Ureter (tissue), 1 donor: ENCODE results near the gene VPS37C. TPM values are rescaled to one million over a fixed set of nuclear protein-coding genes. Genes with fewer than 3 reads are reported as not detected.
"Not testable (repeated sequence)": the region's sequence is repeated elsewhere in the genome, so short reads cannot be mapped to it uniquely, and the experiment has no call there.

Experiments
- DNase-seq: peaks from one replicate; pipeline ENCODE4 v3.0.0-alpha.2; 2020; ENCODE audit warnings: low spot score
- total RNA-seq: library from RNA; stranded (reverse); gene quantifications from one replicate; pipeline ENCODE4 v1.2.4, GENCODE V29; 2023
- donor health status: DM: yes; HTN: yes; CAD: no.

The VPS37C gene
- total RNA-seq, 1 donor from 2014 or later: 30.8 TPM

GRCh38 chr11:61095021-61095420 is 66.2 kb downstream of the VPS37C start:
- DNase-seq: no peak

GRCh38 chr11:61094167-61094566 is 67.1 kb downstream of the VPS37C start:
- DNase-seq: not testable (repeated sequence)

- DNase-seq: no peak
These were observed 68.1 kb downstream of the VPS37C start for GRCh38 chr11:61092908-61093763.

- DNase-seq: no peak
These were observed 68.9 kb downstream of the VPS37C start for GRCh38 chr11:61092280-61092766.

- no peak for DNase-seq
These were observed 69.6 kb downstream of the VPS37C start for GRCh38 chr11:61091373-61092279.

- DNase-seq: no peak
These were observed 70.2 kb downstream of the VPS37C start for GRCh38 chr11:61090982-61091372.

- DNase-seq: no peak
These were observed 70.7 kb downstream of the VPS37C start for GRCh38 chr11:61090521-61090920.

- no peak for DNase-seq
These were observed 71.3 kb downstream of the VPS37C start for GRCh38 chr11:61089806-61090491.

- DNase-seq: no peak
These were observed 73.7 kb downstream of the VPS37C start for GRCh38 chr11:61087426-61088119.

- DNase-seq: no peak
These were observed 77.6 kb downstream of the VPS37C start for GRCh38 chr11:61083601-61084147.

GRCh38 chr11:61082931-61083531 is 78.2 kb downstream of the VPS37C start:
- DNase-seq: no peak

GRCh38 chr11:61082062-61082870 is 79.0 kb downstream of the VPS37C start:
- no peak for DNase-seq

- DNase-seq: no peak
These were observed 80.1 kb downstream of the VPS37C start for GRCh38 chr11:61080986-61081590.

- no peak for DNase-seq
These were observed 80.7 kb downstream of the VPS37C start for GRCh38 chr11:61080526-61080925.

Other genes starting within 250 kb of the VPS37C start
- gene TMEM109, start 247.3 kb downstream of the VPS37C start, total RNA-seq: 86.8 TPM
- 8.0 TPM for gene TMEM132A, start 237.0 kb downstream of the VPS37C start, total RNA-seq
- 32.3 TPM for gene SLC15A3, start 209.2 kb downstream of the VPS37C start, total RNA-seq
- 4.2 TPM for gene CD6, start 189.7 kb downstream of the VPS37C start, total RNA-seq
- gene CD5, start 58.9 kb downstream of the VPS37C start, total RNA-seq: 1.6 TPM
- not detected for gene PGA3, start 42.1 kb upstream of the VPS37C start, total RNA-seq
- gene PGA4, start 60.9 kb upstream of the VPS37C start, total RNA-seq: not detected
- not detected for gene PGA5, start 79.7 kb upstream of the VPS37C start, total RNA-seq
- 4.1 TPM for gene VWCE, start 133.9 kb upstream of the VPS37C start, total RNA-seq
- 193 TPM for gene DDB1, start 171.7 kb upstream of the VPS37C start, total RNA-seq
- 99.8 TPM for gene TKFC, start 171.8 kb upstream of the VPS37C start, total RNA-seq
- 48.4 TPM for gene CYB561A3, start 200.5 kb upstream of the VPS37C start, total RNA-seq
- gene TMEM138, start 200.9 kb upstream of the VPS37C start, total RNA-seq: 69.5 TPM
- 17.3 TPM for gene TMEM216, start 231.2 kb upstream of the VPS37C start, total RNA-seq